A673 (cell line): ENCODE results near the gene XRCC6. TPM values are rescaled to one million over a fixed set of nuclear protein-coding genes. Genes with fewer than 3 reads are reported as not detected.

Experiments
- BruUV-seq: library from RNA; stranded (reverse); fragments of 400-500 nt; replicated peaks from 2 replicates; lab custom pipeline; 2021; lab: Mats Ljungman, UMichigan
- CTCF ChIA-PET: fragments of 300-600 bp; sonication (Branson Sonifier 250); formaldehyde crosslinking; loops from one replicate; lab custom pipeline; 2022; ENCODE audit warnings: antibody characterized with exemption; lab: Charles Lee
- POLR2A ChIA-PET: fragments of 300-600 bp; sonication (Branson Sonifier 250); formaldehyde crosslinking; loops from one replicate; lab custom pipeline; 2022; ENCODE audit warnings: antibody characterized with exemption; ENCODE audit not compliant: low non-redundant PET; lab: Charles Lee
- DNase-seq: peaks from one replicate; pipeline ENCODE4 v3.0.0-alpha.2; 2015; ENCODE audit warnings: low spot score
- H3K27ac ChIP-seq: fragments of 200-600 bp; sonication (generic); 2 replicates; pipeline ENCODE4 v1.5.1; 2016; ENCODE audit warnings: mixed run types, low read depth, mild to moderate bottlenecking, mixed read lengths, antibody characterized with exemption, low read length; ENCODE audit not compliant: poor library complexity, severe bottlenecking
- H3K27me3 ChIP-seq: fragments of 200-600 bp; sonication (generic); replicated peaks from 2 replicates; pipeline ENCODE4 v1.6.1; 2017; ENCODE audit warnings: mixed run types, low read depth, mild to moderate bottlenecking, mixed read lengths, antibody characterized with exemption, low read length; ENCODE audit not compliant: insufficient read depth, poor library complexity
- H3K36me3 ChIP-seq: fragments of 200-600 bp; sonication (generic); 2 replicates; pipeline ENCODE4 v1.6.1; 2016; ENCODE audit warnings: mixed run types, mild to moderate bottlenecking, mixed read lengths, antibody characterized with exemption, low read length; ENCODE audit not compliant: insufficient read depth, poor library complexity, severe bottlenecking
- H3K4me1 ChIP-seq: fragments of 200-600 bp; sonication (generic); 2 replicates; pipeline ENCODE4 v1.6.1; 2017; ENCODE audit warnings: mixed run types, mild to moderate bottlenecking, mixed read lengths, antibody characterized with exemption, low read length; ENCODE audit not compliant: insufficient read depth, poor library complexity, severe bottlenecking
- H3K4me3 ChIP-seq: fragments of 200-600 bp; sonication (generic); 2 replicates; pipeline ENCODE4 v1.5.1; 2016; ENCODE audit warnings: low read depth, mixed run types, mild to moderate bottlenecking, mixed read lengths, low read length; ENCODE audit not compliant: poor library complexity, severe bottlenecking
- H3K9me3 ChIP-seq: fragments of 200-600 bp; sonication (generic); 2 replicates; pipeline ENCODE4 v1.6.1; 2016; ENCODE audit warnings: mixed run types, low read depth, mild to moderate bottlenecking, mixed read lengths, antibody characterized with exemption, low read length; ENCODE audit not compliant: poor library complexity, severe bottlenecking
- EZH2 ChIP-seq: fragments of 200-600 bp; sonication (generic); IDR thresholded peaks from 2 replicates; pipeline ENCODE4 v1.6.1; 2017; ENCODE audit warnings: borderline replicate concordance, low read depth, mild to moderate bottlenecking, mixed read lengths, antibody characterized with exemption, low read length; ENCODE audit not compliant: poor library complexity, severe bottlenecking
- intact Hi-C: fragments of 100-400 bp; cut with micrococcal nuclease; formaldehyde crosslinking; loops from one replicate; pipeline ENCODE4 v1.10.0; 2022; ENCODE audit not compliant: unreplicated experiment
- total RNA-seq: library from RNA; stranded (reverse); gene quantifications from 2 replicates; pipeline ENCODE4 v1.2.3, GENCODE V29; 2021
- TF ChIP-seq, protein P1 (sequence below): fragments of 300-800, 200-600 bp; sonication (generic); conservative IDR thresholded peaks from 2 replicates; pipeline ENCODE4 v1.5.1; 2017; ENCODE audit warnings: low read depth, mild to moderate bottlenecking, antibody characterized with exemption, low read length, moderate library complexity, mixed read lengths

XRCC6 gene
- total RNA-seq, 1 experiment from 2014 or later: 558 TPM

DNA sequence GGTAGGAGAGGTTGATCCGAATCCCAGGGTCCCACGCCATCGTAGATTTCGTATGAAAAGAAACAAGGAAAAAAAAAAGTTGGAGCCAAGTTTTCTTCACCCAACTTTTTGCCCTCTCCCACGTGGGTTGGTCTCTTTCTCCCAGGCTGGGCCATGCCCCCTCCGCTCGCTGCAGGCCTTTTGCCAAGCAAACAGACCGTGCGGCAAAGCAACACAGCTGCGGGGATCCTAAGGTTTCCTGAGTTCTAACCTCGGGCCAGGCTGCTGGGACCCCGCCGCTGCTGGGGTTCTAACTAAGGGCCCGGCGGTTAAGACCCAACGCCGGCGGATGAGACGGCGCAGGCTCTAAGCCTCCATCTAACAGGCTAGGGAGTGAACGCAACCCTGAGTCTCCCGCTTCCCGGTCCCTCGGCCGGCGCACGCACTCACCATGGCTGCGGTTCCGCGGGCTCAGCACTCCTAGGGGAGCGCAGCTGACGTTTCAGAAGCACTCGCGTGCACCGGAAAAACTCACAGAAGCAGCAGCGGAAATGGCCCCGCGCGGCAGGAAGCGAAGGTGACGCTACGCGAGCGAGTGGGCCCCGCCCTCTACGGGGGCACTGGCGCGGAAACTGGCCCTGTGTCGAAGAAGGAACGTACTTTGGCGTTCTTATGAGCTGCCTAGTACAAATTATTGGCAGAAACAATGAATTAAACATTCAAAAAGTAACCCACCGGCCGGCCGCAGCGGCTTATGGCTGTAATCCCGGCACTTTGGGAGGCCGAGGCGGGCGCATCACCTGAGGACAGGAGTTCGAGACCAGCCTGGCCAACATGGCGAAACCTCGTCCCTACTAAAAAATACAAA, 67.5 kb downstream of the XRCC6 start, which contains the start of gene SNU13:
SNU13 (minus strand) TSS at position 503 of the 847 bp plus-strand sequence; CDS start at position 432, 71 bp downstream.
- CTCF ChIA-PET: interaction anchor here (1.1 to 1.7 kb wide), 3 partner anchors 9 to 22 kb away, joined by 6 to 12 read pairs (median 6); no protein-coding TSS in a partner anchor
- POLR2A ChIA-PET: interaction anchor here (0.5 to 0.9 kb wide), 3 partner anchors 9 to 243 kb away, joined by 4 to 16 read pairs (median 4); no protein-coding TSS in a partner anchor
- H3K27me3 ChIP-seq: no peaks in the 10 kb centered on the region
- TF ChIP-seq, protein P1, sequence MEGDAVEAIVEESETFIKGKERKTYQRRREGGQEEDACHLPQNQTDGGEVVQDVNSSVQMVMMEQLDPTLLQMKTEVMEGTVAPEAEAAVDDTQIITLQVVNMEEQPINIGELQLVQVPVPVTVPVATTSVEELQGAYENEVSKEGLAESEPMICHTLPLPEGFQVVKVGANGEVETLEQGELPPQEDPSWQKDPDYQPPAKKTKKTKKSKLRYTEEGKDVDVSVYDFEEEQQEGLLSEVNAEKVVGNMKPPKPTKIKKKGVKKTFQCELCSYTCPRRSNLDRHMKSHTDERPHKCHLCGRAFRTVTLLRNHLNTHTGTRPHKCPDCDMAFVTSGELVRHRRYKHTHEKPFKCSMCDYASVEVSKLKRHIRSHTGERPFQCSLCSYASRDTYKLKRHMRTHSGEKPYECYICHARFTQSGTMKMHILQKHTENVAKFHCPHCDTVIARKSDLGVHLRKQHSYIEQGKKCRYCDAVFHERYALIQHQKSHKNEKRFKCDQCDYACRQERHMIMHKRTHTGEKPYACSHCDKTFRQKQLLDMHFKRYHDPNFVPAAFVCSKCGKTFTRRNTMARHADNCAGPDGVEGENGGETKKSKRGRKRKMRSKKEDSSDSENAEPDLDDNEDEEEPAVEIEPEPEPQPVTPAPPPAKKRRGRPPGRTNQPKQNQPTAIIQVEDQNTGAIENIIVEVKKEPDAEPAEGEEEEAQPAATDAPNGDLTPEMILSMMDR: no peak
- TF ChIP-seq EZH2: no peak
- intact Hi-C loops: no loop called here
- H3K4me1 ChIP-seq: peaks cover 5% of the 10 kb centered on the region
- H3K27ac ChIP-seq: peak within 1 kb of the TSS; percentile 93
- H3K36me3 ChIP-seq: no peaks in the 10 kb centered on the region
- H3K9me3 ChIP-seq: no peaks in the 10 kb centered on the region
- peak; percentile 97 for DNase-seq
- peak within 1 kb of the TSS; percentile 69 for H3K4me3 ChIP-seq
- BruUV-seq: no TSS peak

DNA sequence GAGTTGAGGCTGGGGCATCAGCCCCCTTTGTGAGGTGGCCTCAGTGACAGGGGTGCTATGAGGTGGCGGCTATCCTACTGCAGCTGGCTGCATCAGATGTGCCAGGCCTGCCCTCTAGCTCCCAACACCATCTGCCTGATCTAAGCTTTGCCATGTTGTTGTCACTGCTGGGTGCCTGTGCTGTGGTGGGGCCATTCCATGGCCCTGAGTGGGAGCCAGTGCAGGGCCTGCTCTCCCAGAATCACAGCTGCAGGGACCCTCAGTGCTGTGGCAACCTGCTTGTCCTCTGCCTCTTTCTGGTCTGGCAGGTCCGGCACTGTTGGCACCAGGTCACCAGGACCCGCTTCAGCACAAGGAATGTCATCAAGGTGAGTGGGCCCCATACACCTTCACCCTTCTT, 69.4 kb downstream of the XRCC6 start:
- TF ChIP-seq EZH2: no peak
- TF ChIP-seq, protein P1: no peak

DNA sequence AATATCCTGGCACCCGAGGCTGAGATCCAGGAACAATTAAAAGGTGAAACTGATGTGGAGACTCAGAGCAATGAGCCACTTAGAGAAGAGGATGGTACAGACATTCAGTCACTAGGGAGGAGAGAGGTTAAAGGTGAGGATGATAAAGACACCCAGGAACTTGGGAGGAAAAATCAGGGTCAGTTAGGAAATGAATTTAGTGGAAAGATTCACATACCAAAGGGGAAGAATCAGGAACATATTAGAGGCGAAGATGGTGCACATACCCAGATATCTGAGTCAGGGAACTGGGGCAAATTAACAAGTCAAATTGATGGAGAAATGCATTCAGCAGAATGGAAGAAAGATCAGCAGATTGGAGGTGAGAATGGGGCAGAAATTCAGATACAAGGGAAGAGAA, 74.1 kb downstream of the XRCC6 start:
- Histone ChIP-seq H3K4me3 (no peak overlapping the region), H3K27me3 (no peaks in the 10 kb centered on the region), H3K9me3 (no peaks in the 10 kb centered on the region), H3K36me3 (peaks cover 3% of the 10 kb centered on the region), H3K4me1 (peaks cover 12% of the 10 kb centered on the region), H3K27ac (no peak overlapping the region)
- BruUV-seq: TSS peak; percentile 39
- intact Hi-C loops: no loop called here
- ChIA-PET CTCF (no interaction called here), POLR2A (no interaction called here)
- TF ChIP-seq, protein P1: no peak
- TF ChIP-seq EZH2: no peak
- no peak for DNase-seq

More for the DNA sequence above, 69.4 kb downstream of the XRCC6 start:
- Histone ChIP-seq H3K36me3 (peaks cover 3% of the 10 kb centered on the region), H3K27me3 (no peaks in the 10 kb centered on the region), H3K27ac (no peak overlapping the region), H3K9me3 (no peaks in the 10 kb centered on the region), H3K4me3 (no peak overlapping the region), H3K4me1 (peaks cover 5% of the 10 kb centered on the region)
- ChIA-PET CTCF (no interaction called here), POLR2A (interaction anchor here (0.5 kb wide), 1 partner anchor 12 kb away, joined by 4 read pairs; no protein-coding TSS in a partner anchor)
- BruUV-seq: no TSS peak
- intact Hi-C loops: no loop called here
- no peak for DNase-seq
